GM12875 (cell line): ENCODE results near the gene ZC4H2.

ENCODE experiments used
- H3K4me3 ChIP-seq: one replicate; pipeline ENCODE4 v1.5.1; 2011; ENCODE audit warnings: low read depth, low read length, control low read depth
- CTCF ChIP-seq: IDR thresholded peaks from 2 replicates; pipeline ENCODE4 v1.5.1; 2011; ENCODE audit warnings: low read depth, mild to moderate bottlenecking, control low read depth, inconsistent platforms, low read length, moderate library complexity, borderline replicate concordance; ENCODE audit not compliant: insufficient read depth

The ZC4H2 gene

GRCh38 chrX:64977830-64978229, 1.6 kb upstream of the ZC4H2 start:
- no peak for TF ChIP-seq CTCF
- no peak overlapping the region for H3K4me3 ChIP-seq

GRCh38 chrX:64977051-64977450, 801 bp upstream of the ZC4H2 start:
- no peak for TF ChIP-seq CTCF
- H3K4me3 ChIP-seq, result no peak overlapping the region

GRCh38 chrX:64976673-64977040, 407 bp upstream of the ZC4H2 start:
- no peak for TF ChIP-seq CTCF

GRCh38 chrX:64975491-64975890, 759 bp downstream of the ZC4H2 start:
- TF ChIP-seq CTCF, result no peak
- peak overlapping the region; percentile 61 for H3K4me3 ChIP-seq

More at GRCh38 chrX:64976673-64977040, 407 bp upstream of the ZC4H2 start:
- peak overlapping the region; percentile 61 for H3K4me3 ChIP-seq

GRCh38 chrX:64925480-64925879, 50.8 kb downstream of the ZC4H2 start:
- TF ChIP-seq CTCF, result no peak
- no peak overlapping the region for H3K4me3 ChIP-seq

- no peak overlapping the region for H3K4me3 ChIP-seq
- no peak for TF ChIP-seq CTCF
Observed at GRCh38 chrX:64908121-64908520, 68.1 kb downstream of the ZC4H2 start.

- no peak overlapping the region for H3K4me3 ChIP-seq
- TF ChIP-seq CTCF, result peak; percentile 78
Observed at GRCh38 chrX:64894454-64895038, 81.7 kb downstream of the ZC4H2 start.
